GM23338 (cell line): Measurements from ENCODE around the gene MON1B.

Experiments
- EZH2 ChIP-seq: fragments of 200-600 bp; sonication (generic); IDR thresholded peaks from one replicate; pipeline ENCODE4 v1.8.0; 2017; ENCODE audit warnings: antibody characterized with exemption, mild to moderate bottlenecking, low read depth; ENCODE audit not compliant: unreplicated experiment
- JUNB ChIP-seq: IDR thresholded peaks from one replicate; pipeline ENCODE4 v1.6.1; 2016; ENCODE audit warnings: antibody characterized with exemption; ENCODE audit not compliant: unreplicated experiment

- TF ChIP-seq EZH2 = no peak
- no peak for TF ChIP-seq JUNB
Measured at GRCh38 chr16:77197747-77198146, 6.8 kb downstream of the MON1B start.
